Panc1 (cell line): ENCODE measurements around the gene PHF20. TPM values are rescaled to one million over a fixed set of nuclear protein-coding genes. Genes with fewer than 3 reads are reported as not detected.

Source experiments
- ATAC-seq: fragments of 200-7000 bp; cut with Tn5 transposase; 2 replicates; pipeline ENCODE4 v1.9.1; 2020; ENCODE audit warnings: mild to moderate bottlenecking, moderate library complexity
- BruUV-seq: library from RNA; stranded (reverse); fragments of 400-500 nt; replicated peaks from 2 replicates; lab custom pipeline; 2021; lab: Mats Ljungman, UMichigan
- CTCF ChIA-PET: fragments of 300-600 bp; sonication (Branson Sonifier 250); formaldehyde crosslinking; loops from one replicate; lab custom pipeline; 2022; ENCODE audit warnings: antibody characterized with exemption; lab: Charles Lee
- POLR2A ChIA-PET: fragments of 300-600 bp; sonication (Branson Sonifier 250); formaldehyde crosslinking; loops from one replicate; lab custom pipeline; 2022; ENCODE audit warnings: antibody characterized with exemption; lab: Charles Lee
- DNase-seq: peaks from one replicate; pipeline ENCODE4 v3.0.0-alpha.2; 2010; ENCODE audit warnings: low read depth, low spot score
- H3K27ac ChIP-seq: 2 replicates; pipeline ENCODE4 v1.5.1; 2011; ENCODE audit warnings: mild to moderate bottlenecking, low read length, inconsistent platforms
- H3K27me3 ChIP-seq: fragments of 200-500 bp; sonication (Bioruptor generic); 2 replicates; pipeline ENCODE4 v1.6.0; 2014; ENCODE audit warnings: low read length, inconsistent platforms; ENCODE audit not compliant: control insufficient read depth, insufficient read depth
- H3K36me3 ChIP-seq: fragments of 200-500 bp; sonication (Bioruptor generic); 2 replicates; pipeline ENCODE4 v1.5.1; 2014; ENCODE audit warnings: inconsistent platforms, mild to moderate bottlenecking, low read length, moderate library complexity; ENCODE audit not compliant: control insufficient read depth, insufficient read depth
- H3K4me1 ChIP-seq: 2 replicates; pipeline ENCODE4 v1.5.1; 2011; ENCODE audit warnings: inconsistent platforms, mild to moderate bottlenecking, low read length, moderate library complexity; ENCODE audit not compliant: control insufficient read depth, insufficient read depth
- H3K4me3 ChIP-seq, 2 experiments: 2 replicates each; pipeline ENCODE4 v1.5.1; 2011 to 2012; ENCODE audit warnings: low read depth in 2 of 2, low read length in 2 of 2, mild to moderate bottlenecking in 2 of 2, inconsistent platforms in 1 of 2, moderate library complexity in 1 of 2
- H3K9me3 ChIP-seq: fragments of 200-500 bp; sonication (Bioruptor generic); 2 replicates; pipeline ENCODE4 v1.5.1; 2014; ENCODE audit warnings: low read depth, mild to moderate bottlenecking, inconsistent platforms, low read length, moderate library complexity; ENCODE audit not compliant: control insufficient read depth, insufficient read depth
- TCF7L2 ChIP-seq: IDR thresholded peaks from 2 replicates; pipeline ENCODE4 v1.6.1; 2011; ENCODE audit warnings: mild to moderate bottlenecking, low read depth, low read length, inconsistent platforms
- in situ Hi-C: cut with HindIII; loops from 2 replicates; pipeline ENCODE4 v1.10.0; 2016; ENCODE audit warnings: low sequenced_read_pairs, low pct_unique_long_range_greater_than_20kb
- intact Hi-C: fragments of 100-400 bp; cut with micrococcal nuclease; formaldehyde crosslinking; loops from one replicate; pipeline ENCODE4 v1.10.0; 2022; ENCODE audit not compliant: unreplicated experiment
- total RNA-seq: library from RNA; stranded (reverse); gene quantifications from one replicate; pipeline ENCODE4 v1.2.1, GENCODE V29; 2021; ENCODE audit not compliant: unreplicated experiment
- TF ChIP-seq, protein P1 (sequence below): fragments of 450-650 bp; IDR thresholded peaks from 2 replicates; pipeline ENCODE4 v1.5.1; 2017; ENCODE audit warnings: mild to moderate bottlenecking
- TF ChIP-seq, protein P2 (sequence below), 2 experiments: IDR thresholded peaks; 2 replicates each; pipeline ENCODE4 v1.6.1; 2011 to 2012; ENCODE audit warnings: low read depth in 2 of 2, control low read depth in 1 of 2, low read length in 1 of 2, mild to moderate bottlenecking in 1 of 2, moderate library complexity in 1 of 2; ENCODE audit not compliant: insufficient read depth in 1 of 2

The PHF20 gene
- total RNA-seq, 1 experiment from 2014 or later = 51.5 TPM

- H3K4me1 ChIP-seq = no peaks in the 10 kb centered on the region; the same call in 1 of the 2 replicates
- H3K9me3 ChIP-seq = no peaks in the 10 kb centered on the region
- BruUV-seq = no TSS peak
- no peaks in the 10 kb centered on the region for H3K36me3 ChIP-seq
- no peak overlapping the region for H3K27ac ChIP-seq
- no peak overlapping the region for H3K4me3 ChIP-seq
- ChIA-PET CTCF (interaction anchor here (0.6 to 5.1 kb wide), 7 partner anchors 10 to 147 kb away, joined by 3 to 121 read pairs (median 3); no protein-coding TSS in a partner anchor), POLR2A (no interaction called here)
- ATAC-seq (no peak), DNase-seq (no peak)
- in situ Hi-C loops (no loop called here), intact Hi-C loops (no loop called here)
- H3K27me3 ChIP-seq = no peaks in the 10 kb centered on the region
- TF ChIP-seq, protein P1, sequence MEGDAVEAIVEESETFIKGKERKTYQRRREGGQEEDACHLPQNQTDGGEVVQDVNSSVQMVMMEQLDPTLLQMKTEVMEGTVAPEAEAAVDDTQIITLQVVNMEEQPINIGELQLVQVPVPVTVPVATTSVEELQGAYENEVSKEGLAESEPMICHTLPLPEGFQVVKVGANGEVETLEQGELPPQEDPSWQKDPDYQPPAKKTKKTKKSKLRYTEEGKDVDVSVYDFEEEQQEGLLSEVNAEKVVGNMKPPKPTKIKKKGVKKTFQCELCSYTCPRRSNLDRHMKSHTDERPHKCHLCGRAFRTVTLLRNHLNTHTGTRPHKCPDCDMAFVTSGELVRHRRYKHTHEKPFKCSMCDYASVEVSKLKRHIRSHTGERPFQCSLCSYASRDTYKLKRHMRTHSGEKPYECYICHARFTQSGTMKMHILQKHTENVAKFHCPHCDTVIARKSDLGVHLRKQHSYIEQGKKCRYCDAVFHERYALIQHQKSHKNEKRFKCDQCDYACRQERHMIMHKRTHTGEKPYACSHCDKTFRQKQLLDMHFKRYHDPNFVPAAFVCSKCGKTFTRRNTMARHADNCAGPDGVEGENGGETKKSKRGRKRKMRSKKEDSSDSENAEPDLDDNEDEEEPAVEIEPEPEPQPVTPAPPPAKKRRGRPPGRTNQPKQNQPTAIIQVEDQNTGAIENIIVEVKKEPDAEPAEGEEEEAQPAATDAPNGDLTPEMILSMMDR = peak; percentile 71
- TF ChIP-seq TCF7L2 = no peak
These were observed 219.4 kb downstream of the PHF20 start for GRCh38 chr20:35991142-35991771.

- no peak overlapping the region for H3K27ac ChIP-seq
- no peak for DNase-seq
- in situ Hi-C loops = no loop called here
These were observed 221.0 kb downstream of the PHF20 start for GRCh38 chr20:35992713-35993335.

More at GRCh38 chr20:35992713-35993335, 221.0 kb downstream of the PHF20 start:
- H3K9me3 ChIP-seq = no peaks in the 10 kb centered on the region
- peak; percentile 88 for ATAC-seq
- H3K4me1 ChIP-seq = no peaks in the 10 kb centered on the region; the same call in 1 of the 2 replicates
- no peak overlapping the region for H3K4me3 ChIP-seq
- H3K27me3 ChIP-seq = no peaks in the 10 kb centered on the region
- ChIA-PET CTCF (interaction anchor here (0.5 to 5.1 kb wide), 26 partner anchors 11 to 1332 kb away, joined by 3 to 121 read pairs (median 5); partner anchors contain the start of genes CNBD2 and SCAND1), POLR2A (interaction anchor here (0.5 to 0.7 kb wide), 4 partner anchors 11 to 438 kb away, joined by 3 to 11 read pairs (median 8); no protein-coding TSS in a partner anchor)
- intact Hi-C loops = no loop called here
- no TSS peak for BruUV-seq
- TF ChIP-seq TCF7L2 = no peak
- TF ChIP-seq, protein P2, sequence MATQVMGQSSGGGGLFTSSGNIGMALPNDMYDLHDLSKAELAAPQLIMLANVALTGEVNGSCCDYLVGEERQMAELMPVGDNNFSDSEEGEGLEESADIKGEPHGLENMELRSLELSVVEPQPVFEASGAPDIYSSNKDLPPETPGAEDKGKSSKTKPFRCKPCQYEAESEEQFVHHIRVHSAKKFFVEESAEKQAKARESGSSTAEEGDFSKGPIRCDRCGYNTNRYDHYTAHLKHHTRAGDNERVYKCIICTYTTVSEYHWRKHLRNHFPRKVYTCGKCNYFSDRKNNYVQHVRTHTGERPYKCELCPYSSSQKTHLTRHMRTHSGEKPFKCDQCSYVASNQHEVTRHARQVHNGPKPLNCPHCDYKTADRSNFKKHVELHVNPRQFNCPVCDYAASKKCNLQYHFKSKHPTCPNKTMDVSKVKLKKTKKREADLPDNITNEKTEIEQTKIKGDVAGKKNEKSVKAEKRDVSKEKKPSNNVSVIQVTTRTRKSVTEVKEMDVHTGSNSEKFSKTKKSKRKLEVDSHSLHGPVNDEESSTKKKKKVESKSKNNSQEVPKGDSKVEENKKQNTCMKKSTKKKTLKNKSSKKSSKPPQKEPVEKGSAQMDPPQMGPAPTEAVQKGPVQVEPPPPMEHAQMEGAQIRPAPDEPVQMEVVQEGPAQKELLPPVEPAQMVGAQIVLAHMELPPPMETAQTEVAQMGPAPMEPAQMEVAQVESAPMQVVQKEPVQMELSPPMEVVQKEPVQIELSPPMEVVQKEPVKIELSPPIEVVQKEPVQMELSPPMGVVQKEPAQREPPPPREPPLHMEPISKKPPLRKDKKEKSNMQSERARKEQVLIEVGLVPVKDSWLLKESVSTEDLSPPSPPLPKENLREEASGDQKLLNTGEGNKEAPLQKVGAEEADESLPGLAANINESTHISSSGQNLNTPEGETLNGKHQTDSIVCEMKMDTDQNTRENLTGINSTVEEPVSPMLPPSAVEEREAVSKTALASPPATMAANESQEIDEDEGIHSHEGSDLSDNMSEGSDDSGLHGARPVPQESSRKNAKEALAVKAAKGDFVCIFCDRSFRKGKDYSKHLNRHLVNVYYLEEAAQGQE (IDR thresholded peaks at IDR 0.05; ENCODE audit: insufficient read depth in 1 of 2, low read depth in 2 of 2, low read length in 1 of 2) = no peak
- TF ChIP-seq, protein P1 = peak; percentile 95
- no peaks in the 10 kb centered on the region for H3K36me3 ChIP-seq
